Measurements from ENCODE around the gene DNAJC9.

DNA sequence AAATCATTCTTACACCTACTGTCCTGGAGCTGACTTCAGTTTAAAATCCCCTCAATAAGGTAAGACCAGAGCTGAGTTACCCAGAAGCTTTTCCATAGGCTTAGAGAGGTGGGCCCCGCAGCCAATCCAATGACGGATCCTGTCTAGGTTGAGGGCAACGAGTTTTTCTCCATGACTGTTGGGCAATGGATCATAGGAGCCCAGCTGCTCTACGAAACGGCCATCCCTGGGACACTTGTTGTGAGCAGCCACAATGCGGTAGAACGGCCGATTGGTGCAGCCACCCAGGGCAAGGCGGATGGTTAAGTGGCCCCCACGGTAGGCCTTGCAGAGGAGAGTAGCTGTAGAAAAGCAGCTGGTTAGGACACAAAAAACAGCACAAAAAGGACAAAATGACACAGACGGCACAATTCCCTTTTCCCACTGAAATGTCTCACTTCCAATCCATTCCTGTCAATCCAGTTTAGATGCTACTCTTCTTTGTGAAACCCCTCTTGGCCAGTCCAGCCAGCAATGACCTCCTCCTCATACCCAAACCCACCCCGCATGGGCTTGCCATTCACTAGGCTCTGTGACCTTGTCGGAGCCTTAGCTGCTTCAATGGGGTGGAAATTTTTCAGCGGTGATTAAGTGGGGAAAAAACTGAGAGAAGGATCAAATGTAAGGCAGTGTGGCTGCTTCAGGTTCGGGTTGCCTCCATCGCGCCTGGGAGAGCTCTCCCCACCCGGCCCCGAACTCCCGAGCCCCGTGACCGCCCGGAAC, 4.8 kb upstream of the DNAJC9 start:
- no peak for TF ChIP-seq CTCF (IDR thresholded peaks at IDR 0.05)
- no peak for TF ChIP-seq POLR2AphosphoS5 (IDR thresholded peaks at IDR 0.05; ENCODE audit: low read depth, low read length)
- TF ChIP-seq, protein P1, sequence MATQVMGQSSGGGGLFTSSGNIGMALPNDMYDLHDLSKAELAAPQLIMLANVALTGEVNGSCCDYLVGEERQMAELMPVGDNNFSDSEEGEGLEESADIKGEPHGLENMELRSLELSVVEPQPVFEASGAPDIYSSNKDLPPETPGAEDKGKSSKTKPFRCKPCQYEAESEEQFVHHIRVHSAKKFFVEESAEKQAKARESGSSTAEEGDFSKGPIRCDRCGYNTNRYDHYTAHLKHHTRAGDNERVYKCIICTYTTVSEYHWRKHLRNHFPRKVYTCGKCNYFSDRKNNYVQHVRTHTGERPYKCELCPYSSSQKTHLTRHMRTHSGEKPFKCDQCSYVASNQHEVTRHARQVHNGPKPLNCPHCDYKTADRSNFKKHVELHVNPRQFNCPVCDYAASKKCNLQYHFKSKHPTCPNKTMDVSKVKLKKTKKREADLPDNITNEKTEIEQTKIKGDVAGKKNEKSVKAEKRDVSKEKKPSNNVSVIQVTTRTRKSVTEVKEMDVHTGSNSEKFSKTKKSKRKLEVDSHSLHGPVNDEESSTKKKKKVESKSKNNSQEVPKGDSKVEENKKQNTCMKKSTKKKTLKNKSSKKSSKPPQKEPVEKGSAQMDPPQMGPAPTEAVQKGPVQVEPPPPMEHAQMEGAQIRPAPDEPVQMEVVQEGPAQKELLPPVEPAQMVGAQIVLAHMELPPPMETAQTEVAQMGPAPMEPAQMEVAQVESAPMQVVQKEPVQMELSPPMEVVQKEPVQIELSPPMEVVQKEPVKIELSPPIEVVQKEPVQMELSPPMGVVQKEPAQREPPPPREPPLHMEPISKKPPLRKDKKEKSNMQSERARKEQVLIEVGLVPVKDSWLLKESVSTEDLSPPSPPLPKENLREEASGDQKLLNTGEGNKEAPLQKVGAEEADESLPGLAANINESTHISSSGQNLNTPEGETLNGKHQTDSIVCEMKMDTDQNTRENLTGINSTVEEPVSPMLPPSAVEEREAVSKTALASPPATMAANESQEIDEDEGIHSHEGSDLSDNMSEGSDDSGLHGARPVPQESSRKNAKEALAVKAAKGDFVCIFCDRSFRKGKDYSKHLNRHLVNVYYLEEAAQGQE (IDR thresholded peaks at IDR 0.05; ENCODE audit: insufficient read depth in 1 of 2, low read depth in 2 of 2, low read length in 1 of 2): no peak
- no peak for TF ChIP-seq SIN3A (IDR thresholded peaks at IDR 0.05; ENCODE audit: borderline replicate concordance, insufficient read depth, low read depth, low read length)
